Mesothelial cell of epicardium (in vitro differentiated cells): ENCODE results near the gene TRAPPC2L. TPM values are rescaled to one million over a fixed set of nuclear protein-coding genes. Genes with fewer than 3 reads are reported as not detected.

Source experiments
- DNase-seq, 2 experiments: peaks; one replicate each; pipeline ENCODE4 v3.0.0; 2021; ENCODE audit warnings: low spot score in 2 of 2; ENCODE audit not compliant: unreplicated experiment in 2 of 2
- H3K27ac Mint-ChIP-seq: 2 replicates; pipeline ENCODE4 v1.8.0; 2021; ENCODE audit warnings: mixed read lengths
- H3K27me3 Mint-ChIP-seq: 2 replicates; pipeline ENCODE4 v1.8.0; 2021; ENCODE audit warnings: low read depth, mixed read lengths
- H3K36me3 Mint-ChIP-seq: 2 replicates; pipeline ENCODE4 v1.8.0; 2021; ENCODE audit warnings: mixed read lengths
- H3K4me1 Mint-ChIP-seq: 2 replicates; pipeline ENCODE4 v1.8.0; 2021; ENCODE audit warnings: mixed read lengths
- H3K4me3 Mint-ChIP-seq: 2 replicates; pipeline ENCODE4 v1.8.0; 2021; ENCODE audit warnings: mild to moderate bottlenecking, moderate library complexity, mixed read lengths
- H3K9me3 Mint-ChIP-seq: 2 replicates; pipeline ENCODE4 v1.8.0; 2021; ENCODE audit warnings: mixed read lengths
- total RNA-seq: library from RNA; stranded (reverse); gene quantifications from 3 replicates; pipeline ENCODE4 v1.2.1, GENCODE V29; 2021
- TF ChIP-seq, protein P1 (sequence below): fragments of 200-600 bp; sonication (generic); IDR thresholded peaks from one replicate; pipeline ENCODE4 v1.5.0; 2021; ENCODE audit warnings: antibody characterized with exemption; ENCODE audit not compliant: unreplicated experiment

Gene TRAPPC2L
- total RNA-seq, 1 donor from 2014 or later, result 96.3 TPM

DNA sequence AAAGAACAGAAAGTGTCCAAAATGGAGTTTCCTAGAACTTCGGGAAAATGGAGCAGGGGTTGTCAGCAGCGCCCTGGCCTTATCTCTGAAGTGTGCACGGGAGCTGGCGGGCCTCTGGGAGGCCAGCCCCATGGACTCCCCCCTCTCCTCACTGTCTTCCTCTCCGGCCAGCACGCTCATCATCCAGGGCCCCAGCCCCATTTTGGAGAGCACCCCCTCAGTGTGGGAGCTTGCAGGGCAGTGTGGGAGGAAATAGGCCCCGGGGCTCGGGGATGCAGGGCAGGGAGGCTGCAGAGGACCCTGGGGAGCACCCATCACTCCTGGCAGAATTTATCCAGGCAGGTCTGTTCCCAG is 14.4 kb downstream of the TRAPPC2L start:
- H3K9me3 Mint-ChIP-seq, result no peaks in the 10 kb centered on the region

DNA sequence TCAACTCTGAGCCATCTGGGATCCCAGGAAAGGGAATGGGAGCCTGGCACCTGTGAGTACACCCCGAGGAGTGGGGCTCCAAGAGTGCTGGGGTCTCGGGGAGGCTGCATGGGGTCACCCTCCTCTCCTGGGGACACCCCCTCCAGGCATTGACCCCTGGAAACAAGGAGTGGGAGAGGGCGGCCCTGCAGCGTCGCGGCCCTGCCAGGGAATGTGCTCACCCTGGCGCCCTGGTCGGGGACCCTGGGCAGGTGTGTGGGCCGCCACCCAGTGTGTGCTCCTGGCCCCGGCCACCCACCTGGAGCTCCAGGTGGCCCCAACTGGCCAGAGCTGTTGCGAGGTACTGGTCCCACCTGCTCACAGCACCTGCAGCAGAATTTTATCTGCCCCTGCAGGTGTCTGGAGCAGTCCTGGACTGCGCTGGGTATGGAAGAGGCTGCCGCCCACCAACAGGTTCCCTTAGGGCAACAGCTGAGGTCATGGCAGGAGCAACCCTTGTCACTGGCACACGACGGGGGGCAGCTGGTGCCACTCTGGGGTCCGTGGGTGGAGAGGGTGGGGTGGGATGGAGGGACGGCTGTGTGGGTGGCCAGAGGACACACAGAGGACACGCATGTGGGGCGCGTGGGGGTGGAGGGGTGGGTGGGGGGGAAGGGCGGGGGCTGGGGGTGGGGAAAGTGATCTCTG is 14.9 kb downstream of the TRAPPC2L start:
- Mint-ChIP-seq H3K4me1 (peaks cover 8% of the 10 kb centered on the region), H3K27ac (no peak overlapping the region), H3K4me3 (no peak overlapping the region), H3K9me3 (no peaks in the 10 kb centered on the region), H3K27me3 (peaks cover 4% of the 10 kb centered on the region), H3K36me3 (no peaks in the 10 kb centered on the region)
- no peak for DNase-seq
- TF ChIP-seq, protein P1, sequence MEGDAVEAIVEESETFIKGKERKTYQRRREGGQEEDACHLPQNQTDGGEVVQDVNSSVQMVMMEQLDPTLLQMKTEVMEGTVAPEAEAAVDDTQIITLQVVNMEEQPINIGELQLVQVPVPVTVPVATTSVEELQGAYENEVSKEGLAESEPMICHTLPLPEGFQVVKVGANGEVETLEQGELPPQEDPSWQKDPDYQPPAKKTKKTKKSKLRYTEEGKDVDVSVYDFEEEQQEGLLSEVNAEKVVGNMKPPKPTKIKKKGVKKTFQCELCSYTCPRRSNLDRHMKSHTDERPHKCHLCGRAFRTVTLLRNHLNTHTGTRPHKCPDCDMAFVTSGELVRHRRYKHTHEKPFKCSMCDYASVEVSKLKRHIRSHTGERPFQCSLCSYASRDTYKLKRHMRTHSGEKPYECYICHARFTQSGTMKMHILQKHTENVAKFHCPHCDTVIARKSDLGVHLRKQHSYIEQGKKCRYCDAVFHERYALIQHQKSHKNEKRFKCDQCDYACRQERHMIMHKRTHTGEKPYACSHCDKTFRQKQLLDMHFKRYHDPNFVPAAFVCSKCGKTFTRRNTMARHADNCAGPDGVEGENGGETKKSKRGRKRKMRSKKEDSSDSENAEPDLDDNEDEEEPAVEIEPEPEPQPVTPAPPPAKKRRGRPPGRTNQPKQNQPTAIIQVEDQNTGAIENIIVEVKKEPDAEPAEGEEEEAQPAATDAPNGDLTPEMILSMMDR, result no peak

More for the DNA sequence above, 14.4 kb downstream of the TRAPPC2L start:
- peaks cover 8% of the 10 kb centered on the region for H3K4me1 Mint-ChIP-seq
- H3K27me3 Mint-ChIP-seq, result peaks cover 4% of the 10 kb centered on the region
- TF ChIP-seq, protein P1, result no peak
- H3K4me3 Mint-ChIP-seq, result no peak overlapping the region
- DNase-seq, result no peak
- H3K27ac Mint-ChIP-seq, result peak overlapping the region; percentile 54
- no peaks in the 10 kb centered on the region for H3K36me3 Mint-ChIP-seq

DNA sequence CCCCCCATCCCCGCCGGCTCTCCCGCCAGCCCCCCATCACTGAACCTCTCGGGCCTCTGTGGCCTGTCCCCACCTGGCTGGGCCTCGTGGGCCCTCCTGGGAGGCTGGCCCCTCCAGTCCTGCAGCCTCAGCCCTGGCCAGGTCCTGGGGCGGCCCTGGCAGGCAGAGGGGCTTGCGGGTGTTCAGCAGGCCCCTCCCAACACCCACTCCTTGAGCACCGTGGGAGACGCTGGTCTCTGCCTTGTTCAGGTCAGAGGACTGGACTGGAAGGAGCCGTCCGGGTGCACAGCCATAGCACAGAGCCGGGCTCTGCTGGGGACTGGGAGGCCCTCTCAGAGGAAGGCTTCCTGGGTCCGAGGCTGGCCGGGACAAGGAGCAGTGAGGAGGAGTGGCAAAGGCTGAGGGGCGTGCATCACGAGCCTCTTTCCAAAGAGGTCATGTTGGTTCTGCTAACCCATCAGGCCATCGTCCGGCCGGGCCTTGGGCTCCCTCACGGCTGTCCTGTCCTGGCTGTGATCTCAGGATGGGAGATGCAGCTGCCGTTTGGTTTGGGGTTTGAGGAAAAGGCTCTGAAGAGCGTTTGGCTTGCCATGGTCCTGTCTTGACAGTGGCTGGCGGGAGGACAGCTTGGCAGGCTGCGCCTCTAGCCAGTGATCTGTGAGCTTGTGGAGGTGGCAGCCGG is 15.9 kb downstream of the TRAPPC2L start:
- H3K27me3 Mint-ChIP-seq, result peaks cover 4% of the 10 kb centered on the region
- no peak for DNase-seq
- H3K4me3 Mint-ChIP-seq, result no peak overlapping the region
- no peak overlapping the region for H3K27ac Mint-ChIP-seq
- TF ChIP-seq, protein P1, result no peak
- H3K4me1 Mint-ChIP-seq, result peaks cover 8% of the 10 kb centered on the region
- no peaks in the 10 kb centered on the region for H3K9me3 Mint-ChIP-seq
- no peaks in the 10 kb centered on the region for H3K36me3 Mint-ChIP-seq

DNA sequence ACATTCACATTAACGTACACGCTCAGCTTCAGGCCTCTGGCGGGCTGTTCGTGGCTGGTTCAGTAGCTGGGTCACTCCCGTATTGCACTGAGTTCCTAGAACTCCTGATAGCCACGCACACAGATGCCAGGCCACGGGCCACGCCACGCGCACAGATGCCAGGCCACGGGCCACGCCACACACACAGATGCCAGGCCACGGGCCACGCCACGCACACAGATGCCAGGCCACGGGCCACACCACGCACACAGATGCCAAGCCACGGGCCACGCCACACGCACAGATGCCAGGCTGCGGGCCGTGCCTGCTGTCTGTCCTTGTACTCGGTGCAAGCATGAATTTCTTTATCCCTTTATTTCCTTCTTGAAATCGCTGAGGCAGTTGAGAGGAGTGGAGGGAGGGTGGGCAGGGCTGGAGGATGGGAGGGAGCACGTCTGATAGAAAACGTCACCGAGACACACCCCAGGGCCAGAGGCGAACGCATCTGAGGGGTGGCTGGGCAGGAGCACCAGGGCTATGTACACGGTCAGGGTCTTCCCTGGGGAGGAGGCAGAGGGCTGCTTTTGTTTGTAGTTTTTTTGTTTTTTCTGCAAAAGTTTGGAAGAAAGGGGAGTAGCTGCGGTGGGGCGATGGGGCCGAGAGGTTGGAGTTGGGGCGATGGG is 18.1 kb downstream of the TRAPPC2L start:
- Mint-ChIP-seq H3K27ac (no peak overlapping the region), H3K36me3 (no peaks in the 10 kb centered on the region), H3K4me3 (no peak overlapping the region), H3K4me1 (peaks cover 12% of the 10 kb centered on the region), H3K9me3 (no peaks in the 10 kb centered on the region), H3K27me3 (peaks cover 4% of the 10 kb centered on the region)
- TF ChIP-seq, protein P1, result no peak
- DNase-seq, result no peak

- H3K27me3 Mint-ChIP-seq, result peaks cover 3% of the 10 kb centered on the region
- TF ChIP-seq, protein P1, result no peak
- no peaks in the 10 kb centered on the region for H3K9me3 Mint-ChIP-seq
- no peak overlapping the region for H3K27ac Mint-ChIP-seq
- no peaks in the 10 kb centered on the region for H3K36me3 Mint-ChIP-seq
- H3K4me3 Mint-ChIP-seq, result no peak overlapping the region
- DNase-seq, result no peak
- peaks cover 14% of the 10 kb centered on the region for H3K4me1 Mint-ChIP-seq
Observed at GRCh38 chr16:88875703-88876234, 18.8 kb downstream of the TRAPPC2L start.
